HG02759 (cell line): Measurements from ENCODE around the gene KRT86.
"Not testable (repeated sequence)": the region's sequence is repeated elsewhere in the genome, so short reads cannot be mapped to it uniquely, and the experiment has no call there.

Source experiments
- ATAC-seq: cut with Tn5 transposase; IDR thresholded peaks from one replicate; pipeline ENCODE4 v1.9.1; 2021; ENCODE audit warnings: mild to moderate bottlenecking, moderate library complexity; ENCODE audit not compliant: unreplicated experiment

The KRT86 gene

GRCh38 chr12:52250048-52250990 lies 24.1 kb upstream of the KRT86 start:
- no peak for ATAC-seq

- ATAC-seq, result no peak
Observed at GRCh38 chr12:52251367-52252051, 22.9 kb upstream of the KRT86 start.

GRCh38 chr12:52252175-52252615 lies 22.2 kb upstream of the KRT86 start:
- ATAC-seq, result not testable (repeated sequence)

- ATAC-seq, result no peak
Observed at GRCh38 chr12:52252728-52253343, 21.6 kb upstream of the KRT86 start.

- no peak for ATAC-seq
Observed at GRCh38 chr12:52253391-52254179, 20.9 kb upstream of the KRT86 start.

GRCh38 chr12:52254180-52254964 lies 20.1 kb upstream of the KRT86 start:
- no peak for ATAC-seq

- no peak for ATAC-seq
Observed at GRCh38 chr12:52254965-52255751, 19.3 kb upstream of the KRT86 start.

- ATAC-seq, result no peak
Observed at GRCh38 chr12:52255926-52256583, 18.4 kb upstream of the KRT86 start.

GRCh38 chr12:52256584-52256935 lies 17.9 kb upstream of the KRT86 start:
- ATAC-seq, result no peak

- ATAC-seq, result no peak
Observed at GRCh38 chr12:52257074-52257551, 17.3 kb upstream of the KRT86 start.

GRCh38 chr12:52257922-52258321 lies 16.5 kb upstream of the KRT86 start:
- ATAC-seq, result not testable (repeated sequence)

- ATAC-seq, result no peak
Observed at GRCh38 chr12:52258335-52258901, 16.0 kb upstream of the KRT86 start.

- ATAC-seq, result no peak
Observed at GRCh38 chr12:52259657-52260243, 14.7 kb upstream of the KRT86 start.

- no peak for ATAC-seq
Observed at GRCh38 chr12:52260361-52261207, 13.9 kb upstream of the KRT86 start.

- no peak for ATAC-seq
Observed at GRCh38 chr12:52261208-52261484, 13.3 kb upstream of the KRT86 start.

GRCh38 chr12:52262286-52262685 lies 12.2 kb upstream of the KRT86 start:
- no peak for ATAC-seq

GRCh38 chr12:52263761-52264434 lies 10.5 kb upstream of the KRT86 start:
- ATAC-seq, result no peak
